Measurements from ENCODE around the gene CDSN.
"Not testable (repeated sequence)": the region's sequence is repeated elsewhere in the genome, so short reads cannot be mapped to it uniquely, and the experiment has no call there.

DNA sequence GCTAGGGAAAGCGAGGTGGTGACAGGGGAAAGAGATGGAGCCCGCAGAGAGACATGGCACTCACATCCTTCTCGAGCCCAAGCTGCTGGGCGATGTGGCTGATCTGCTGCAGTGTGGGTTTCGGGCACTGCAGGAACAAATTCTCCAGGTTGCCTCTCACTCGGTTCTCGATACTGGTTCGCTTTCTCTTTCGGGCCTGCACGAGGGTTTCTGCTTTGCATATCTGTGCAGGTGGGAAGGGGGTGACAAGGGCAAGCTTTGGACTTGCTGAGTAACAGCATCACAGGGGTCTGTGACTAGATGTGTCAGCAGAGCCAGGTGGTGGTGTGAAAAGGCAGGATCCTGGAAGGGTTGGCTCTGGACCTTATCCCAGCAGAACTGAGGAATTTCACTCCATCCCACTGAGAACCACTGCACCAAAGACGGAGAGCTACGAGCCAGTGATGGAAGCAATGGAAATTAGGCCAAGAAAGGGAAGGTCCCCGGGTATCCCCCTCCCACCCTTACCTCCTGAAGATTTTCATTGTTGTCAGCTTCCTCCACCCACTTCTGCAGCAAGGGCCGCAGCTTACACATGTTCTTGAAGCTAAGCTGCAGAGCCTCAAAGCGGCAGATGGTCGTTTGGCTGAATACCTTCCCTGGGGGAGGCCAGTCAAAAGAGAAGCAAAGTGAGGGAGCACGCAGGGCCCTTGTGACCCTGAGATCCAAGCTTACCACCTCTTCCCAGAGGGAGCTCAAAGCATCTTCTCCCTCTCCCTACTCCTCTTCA, 45.0 kb upstream of the CDSN start:
- not testable (repeated sequence) for TF ChIP-seq CTCF (IDR thresholded peaks at IDR 0.05; ENCODE audit: poor library complexity); EZH2 (IDR thresholded peaks at IDR 0.05; ENCODE audit: borderline replicate concordance)
